ENCODE measurements around the gene TSPYL6. TPM values are rescaled to one million over a fixed set of nuclear protein-coding genes. Genes with fewer than 3 reads are reported as not detected.

TSPYL6 gene
- total RNA-seq, 2 experiments from 2014 or later, result not detected

GRCh38 chr2:54240515-54241469 is 15.2 kb downstream of the TSPYL6 start:
- intact Hi-C loops (cut with DNase I, micrococcal nuclease), result no loop called here
- ChIA-PET POLR2A (no interaction called here), CTCF (no interaction called here)
- Mint-ChIP-seq H3K36me3 (ENCODE audit: low read depth) (peaks cover 20% of the 10 kb centered on the region), H3K4me1 (ENCODE audit: low read depth) (no peaks in the 10 kb centered on the region), H3K27ac (no peak overlapping the region), H3K4me3 (no peak overlapping the region), H3K9me3 (peaks cover 7% of the 10 kb centered on the region), H3K27me3 (no peaks in the 10 kb centered on the region)
- TF ChIP-seq CTCF (IDR thresholded peaks at IDR 0.05), result no peak
- Histone ChIP-seq H3K4me1 (ENCODE audit: insufficient read depth, low read length) (no peaks in the 10 kb centered on the region), H3K27me3 (ENCODE audit: control insufficient read depth in 1 of 2, insufficient read depth in 2 of 2, low read length in 2 of 2) (no peaks in the 10 kb centered on the region), H3K27ac (ENCODE audit: low read depth in 1 of 2, low read length in 2 of 2) (no peak overlapping the region), H3K4me3 (ENCODE audit: low read length) (no peak overlapping the region), H3K36me3 (ENCODE audit: insufficient read depth, low read length) (no peaks in the 10 kb centered on the region), H3K9me3 (ENCODE audit: control insufficient read depth in 1 of 2, insufficient read depth in 1 of 2, low read length in 2 of 2) (no peaks in the 10 kb centered on the region)
- no peak for ATAC-seq (ENCODE audit: poor library complexity)
- DNase-seq, result no peak

GRCh38 chr2:54239427-54239826 is 16.6 kb downstream of the TSPYL6 start:
- POLR2A ChIA-PET, result no interaction called here
- Mint-ChIP-seq H3K9me3 (peaks cover 7% of the 10 kb centered on the region), H3K4me3 (no peak overlapping the region), H3K27me3 (no peaks in the 10 kb centered on the region), H3K4me1 (ENCODE audit: low read depth) (no peaks in the 10 kb centered on the region), H3K36me3 (ENCODE audit: low read depth) (peaks cover 20% of the 10 kb centered on the region), H3K27ac (no peak overlapping the region)
- CTCF ChIA-PET, result no interaction called here
- H3K4me3 ChIP-seq (ENCODE audit: low read length), result no peak overlapping the region
- TF ChIP-seq CTCF (IDR thresholded peaks at IDR 0.05), result no peak
- no peaks in the 10 kb centered on the region for H3K9me3 ChIP-seq (ENCODE audit: control insufficient read depth in 1 of 2, insufficient read depth in 1 of 2, low read length in 2 of 2)
- H3K27ac ChIP-seq (ENCODE audit: low read depth in 1 of 2, low read length in 2 of 2), result no peak overlapping the region
- no peaks in the 10 kb centered on the region for H3K4me1 ChIP-seq (ENCODE audit: insufficient read depth, low read length)
- intact Hi-C loops (cut with DNase I, micrococcal nuclease), result no loop called here
- H3K27me3 ChIP-seq (ENCODE audit: control insufficient read depth in 1 of 2, insufficient read depth in 2 of 2, low read length in 2 of 2), result no peaks in the 10 kb centered on the region
- DNase-seq, result no peak
- ATAC-seq (ENCODE audit: poor library complexity), result no peak
- H3K36me3 ChIP-seq (ENCODE audit: insufficient read depth, low read length), result no peaks in the 10 kb centered on the region

GRCh38 chr2:54237428-54237827 is 18.6 kb downstream of the TSPYL6 start:
- Mint-ChIP-seq H3K9me3 (peaks cover 7% of the 10 kb centered on the region), H3K4me3 (no peak overlapping the region), H3K27ac (no peak overlapping the region), H3K27me3 (no peaks in the 10 kb centered on the region), H3K4me1 (ENCODE audit: low read depth) (no peaks in the 10 kb centered on the region), H3K36me3 (ENCODE audit: low read depth) (peaks cover 23% of the 10 kb centered on the region)
- H3K4me1 ChIP-seq (ENCODE audit: insufficient read depth, low read length), result no peaks in the 10 kb centered on the region
- CTCF ChIA-PET, result no interaction called here
- H3K27ac ChIP-seq (ENCODE audit: low read depth in 1 of 2, low read length in 2 of 2), result no peak overlapping the region
- H3K9me3 ChIP-seq (ENCODE audit: control insufficient read depth in 1 of 2, insufficient read depth in 1 of 2, low read length in 2 of 2), result no peaks in the 10 kb centered on the region
- intact Hi-C loops (cut with DNase I, micrococcal nuclease), result no loop called here
- POLR2A ChIA-PET, result no interaction called here
- no peak for TF ChIP-seq CTCF (IDR thresholded peaks at IDR 0.05)
- DNase-seq (no peak), ATAC-seq (ENCODE audit: poor library complexity) (no peak)
- H3K4me3 ChIP-seq (ENCODE audit: low read length), result no peak overlapping the region
- no peaks in the 10 kb centered on the region for H3K27me3 ChIP-seq (ENCODE audit: control insufficient read depth in 1 of 2, insufficient read depth in 2 of 2, low read length in 2 of 2)
- no peaks in the 10 kb centered on the region for H3K36me3 ChIP-seq (ENCODE audit: insufficient read depth, low read length)

Data from CD4-positive, alpha-beta T cell (primary cell).